Measurements from ENCODE around the gene SLC35F1. TPM values are rescaled to one million over a fixed set of nuclear protein-coding genes. Genes with fewer than 3 reads are reported as not detected.

SLC35F1 gene
- total and polyA plus RNA-seq, 9 of the 15 experiments (the other 6 are each of a cell fraction or from before 2014, with no cell fraction given), result 0.03 to 0.06 TPM; not detected in 7

DNA sequence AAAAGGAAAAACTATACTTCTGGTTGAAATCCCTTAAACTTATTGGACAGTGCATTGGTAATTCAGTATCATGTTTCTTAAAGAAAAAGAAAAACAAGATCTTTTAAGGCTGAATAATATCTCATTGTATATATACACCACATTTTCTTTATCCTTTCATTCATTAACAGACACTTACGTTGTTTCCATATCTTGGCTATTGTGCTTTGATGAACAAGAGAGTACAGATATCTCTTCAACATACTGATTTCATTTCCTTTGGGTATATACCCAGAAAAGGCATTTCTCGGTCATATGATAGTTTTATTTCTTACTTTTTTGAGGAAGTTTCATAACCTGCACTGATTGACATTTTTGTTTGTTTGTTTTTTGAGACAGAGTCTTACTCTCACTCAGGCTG, 281.5 kb downstream of the SLC35F1 start:
- H3K4me3 ChIP-seq, result no peak overlapping the region
- no peak overlapping the region for H3K4me2 ChIP-seq (ENCODE audit: insufficient read depth, low read length)
- no peaks in the 10 kb centered on the region for H4K20me1 ChIP-seq (replicated peaks; ENCODE audit: control insufficient read depth, insufficient read depth, low read length)
- TF ChIP-seq MAFG (tag; conservative IDR thresholded peaks at IDR 0.05) (no peak), KAT2B (IDR thresholded peaks at IDR 0.05; ENCODE audit: low read depth, low read length) (no peak), NFIX (CRISPR knock-in tag; IDR thresholded peaks at IDR 0.05; ENCODE audit: low read depth) (no peak), SRF (CRISPR knock-in tag; IDR thresholded peaks at IDR 0.05) (no peak), CREB1 (IDR thresholded peaks at IDR 0.05) (no peak), CREB1 (CRISPR knock-in tag; IDR thresholded peaks at IDR 0.05) (no peak)
- TF ChIP-seq, protein P1, sequence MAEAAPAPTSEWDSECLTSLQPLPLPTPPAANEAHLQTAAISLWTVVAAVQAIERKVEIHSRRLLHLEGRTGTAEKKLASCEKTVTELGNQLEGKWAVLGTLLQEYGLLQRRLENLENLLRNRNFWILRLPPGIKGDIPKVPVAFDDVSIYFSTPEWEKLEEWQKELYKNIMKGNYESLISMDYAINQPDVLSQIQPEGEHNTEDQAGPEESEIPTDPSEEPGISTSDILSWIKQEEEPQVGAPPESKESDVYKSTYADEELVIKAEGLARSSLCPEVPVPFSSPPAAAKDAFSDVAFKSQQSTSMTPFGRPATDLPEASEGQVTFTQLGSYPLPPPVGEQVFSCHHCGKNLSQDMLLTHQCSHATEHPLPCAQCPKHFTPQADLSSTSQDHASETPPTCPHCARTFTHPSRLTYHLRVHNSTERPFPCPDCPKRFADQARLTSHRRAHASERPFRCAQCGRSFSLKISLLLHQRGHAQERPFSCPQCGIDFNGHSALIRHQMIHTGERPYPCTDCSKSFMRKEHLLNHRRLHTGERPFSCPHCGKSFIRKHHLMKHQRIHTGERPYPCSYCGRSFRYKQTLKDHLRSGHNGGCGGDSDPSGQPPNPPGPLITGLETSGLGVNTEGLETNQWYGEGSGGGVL (CRISPR knock-in tag; IDR thresholded peaks at IDR 0.05), result no peak
- TF ChIP-seq, protein P2, sequence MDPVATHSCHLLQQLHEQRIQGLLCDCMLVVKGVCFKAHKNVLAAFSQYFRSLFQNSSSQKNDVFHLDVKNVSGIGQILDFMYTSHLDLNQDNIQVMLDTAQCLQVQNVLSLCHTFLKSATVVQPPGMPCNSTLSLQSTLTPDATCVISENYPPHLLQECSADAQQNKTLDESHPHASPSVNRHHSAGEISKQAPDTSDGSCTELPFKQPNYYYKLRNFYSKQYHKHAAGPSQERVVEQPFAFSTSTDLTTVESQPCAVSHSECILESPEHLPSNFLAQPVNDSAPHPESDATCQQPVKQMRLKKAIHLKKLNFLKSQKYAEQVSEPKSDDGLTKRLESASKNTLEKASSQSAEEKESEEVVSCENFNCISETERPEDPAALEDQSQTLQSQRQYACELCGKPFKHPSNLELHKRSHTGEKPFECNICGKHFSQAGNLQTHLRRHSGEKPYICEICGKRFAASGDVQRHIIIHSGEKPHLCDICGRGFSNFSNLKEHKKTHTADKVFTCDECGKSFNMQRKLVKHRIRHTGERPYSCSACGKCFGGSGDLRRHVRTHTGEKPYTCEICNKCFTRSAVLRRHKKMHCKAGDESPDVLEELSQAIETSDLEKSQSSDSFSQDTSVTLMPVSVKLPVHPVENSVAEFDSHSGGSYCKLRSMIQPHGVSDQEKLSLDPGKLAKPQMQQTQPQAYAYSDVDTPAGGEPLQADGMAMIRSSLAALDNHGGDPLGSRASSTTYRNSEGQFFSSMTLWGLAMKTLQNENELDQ (CRISPR knock-in tag; IDR thresholded peaks at IDR 0.05; ENCODE audit: borderline replicate concordance), result no peak
- H3K9ac ChIP-seq (ENCODE audit: insufficient read depth in 1 of 2, low read depth in 2 of 2, low read length in 2 of 2), result no peak overlapping the region
- H3K4me1 ChIP-seq (replicated peaks in 1 of 2; ENCODE audit: control insufficient read depth in 2 of 2, insufficient read depth in 2 of 2, low read length in 2 of 2), result no peaks in the 10 kb centered on the region
- ATAC-seq (no peak), FAIRE-seq (no peak), DNase-seq (ENCODE audit: extremely low read depth in 1 of 4, low spot score in 3 of 4) (no peak)
- 0% methylated on average over 2 of the region's 2 CpGs for WGBS (ENCODE audit: insufficient coverage, low coverage, missing lambda C conversion rate)
- no peak overlapping the region for H3K27ac ChIP-seq (ENCODE audit: extremely low read depth, low read depth, low read length)
- ChIA-PET CTCF (ENCODE audit: low intra/inter-chr PET ratio) (no interaction called here), POLR2A (no interaction called here)
- intact Hi-C loops (cut with micrococcal nuclease) (no loop called here), in situ Hi-C loops (cut with MboI) (no loop called here)
- H3K9me3 ChIP-seq (replicated peaks; ENCODE audit: control insufficient read depth, insufficient read depth, low read depth, low read length), result no peaks in the 10 kb centered on the region
- H3K9me1 ChIP-seq (ENCODE audit: control insufficient read depth, insufficient read depth, low read length), result no peaks in the 10 kb centered on the region
- no peak overlapping the region for H2AFZ ChIP-seq (ENCODE audit: low read depth, low read length)
- H3K36me3 ChIP-seq (ENCODE audit: control insufficient read depth, insufficient read depth, low read length), result no peaks in the 10 kb centered on the region
- BruUV-seq (replicated peaks), result no TSS peak
- H3K79me2 ChIP-seq (ENCODE audit: control insufficient read depth, insufficient read depth, low read length), result no peaks in the 10 kb centered on the region
- H3K27me3 ChIP-seq (ENCODE audit: control insufficient read depth in 2 of 2, insufficient read depth in 2 of 2, low read length in 2 of 2), result no peaks in the 10 kb centered on the region
